Dermis microvascular lymphatic vessel endothelial cell (primary cell): ENCODE measurements around the gene PSMG3. TPM values are rescaled to one million over a fixed set of nuclear protein-coding genes. Genes with fewer than 3 reads are reported as not detected.

Experiments
- DNase-seq, 2 donors: peaks; one replicate each; pipeline versions ENCODE4 v3.0.0 to v3.0.0-alpha.2; 2010; ENCODE audit warnings: low read depth in 2 of 2
- total RNA-seq: library from RNA; depleted of rRNA; stranded (reverse); fragments of >200 nt; gene quantifications from 2 replicates; pipeline ENCODE4 v1.2.1, GENCODE V29; 2014

The PSMG3 gene
- total RNA-seq, 1 donor from 2014 or later: 16.0 TPM

DNA sequence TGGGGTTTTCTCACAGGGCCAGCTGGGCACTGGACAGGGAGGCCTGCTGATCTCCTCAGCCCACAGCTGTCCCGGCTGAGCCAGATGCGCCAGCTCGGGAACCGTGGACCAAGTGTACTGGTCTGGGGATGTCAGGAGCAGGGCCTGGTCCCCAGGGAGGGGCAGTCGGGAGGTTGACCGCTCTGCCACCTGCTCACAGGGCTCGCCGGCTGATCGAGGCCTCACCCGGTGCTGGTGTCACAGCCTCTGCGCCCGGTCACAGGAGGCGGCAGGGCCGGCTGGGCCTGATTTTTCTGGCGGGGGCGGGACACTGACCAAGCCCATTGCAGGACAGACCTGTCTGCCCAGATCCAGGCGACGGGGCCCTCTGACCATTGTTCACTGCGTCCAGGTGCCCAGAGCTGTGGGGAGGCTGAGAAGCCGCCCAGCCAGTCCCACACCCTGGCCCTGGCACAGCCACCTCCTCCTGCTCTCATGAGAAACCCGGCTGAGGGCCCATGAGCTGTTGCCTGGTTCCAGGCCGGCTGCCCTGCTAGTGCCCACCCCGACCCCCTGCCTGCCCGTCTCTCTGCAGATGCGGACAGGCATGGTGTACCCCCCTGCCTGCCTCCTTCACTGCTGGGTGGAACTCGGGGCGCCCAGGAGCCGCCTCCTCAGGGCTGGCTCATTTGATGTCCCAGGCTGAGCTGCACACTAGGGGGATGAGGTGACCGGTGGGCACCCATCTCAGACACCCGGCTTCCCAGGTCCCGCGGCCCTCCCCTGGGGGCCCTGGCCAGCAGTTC is 10.8 kb downstream of the PSMG3 start:
- no peak for DNase-seq

DNA sequence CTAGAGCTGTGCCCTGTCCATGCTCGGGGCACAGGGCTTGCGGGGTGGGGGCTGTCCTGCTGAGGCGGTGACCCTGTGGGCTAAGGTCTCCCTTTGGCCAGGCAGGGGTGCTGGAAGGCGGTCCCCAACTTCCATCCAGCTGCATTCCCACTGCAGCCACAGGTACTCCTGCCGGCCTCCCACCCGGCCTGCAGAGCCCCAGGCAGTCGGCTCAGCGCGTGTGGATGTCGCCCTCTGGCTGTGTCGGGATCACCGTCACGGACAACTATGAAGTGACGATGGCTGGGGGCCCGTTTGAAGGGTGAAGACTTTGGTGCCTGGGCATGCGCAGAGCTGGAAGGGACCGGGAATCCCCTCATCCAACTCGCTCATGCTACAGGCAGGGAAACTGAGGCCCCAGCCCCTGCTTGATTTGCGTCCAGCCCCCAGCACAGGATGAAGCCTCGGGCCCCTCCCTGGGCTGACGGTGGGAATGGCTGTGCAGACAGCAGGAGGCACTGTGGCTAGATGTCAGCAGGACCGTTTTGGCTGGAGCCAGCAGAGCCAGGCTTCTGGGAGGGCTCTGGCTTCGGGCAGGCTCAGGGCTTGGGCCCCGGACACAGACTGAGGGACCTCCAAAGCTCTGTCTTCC is 11.5 kb downstream of the PSMG3 start:
- peak in 1 of 2 donors; percentile 49 for DNase-seq

DNA sequence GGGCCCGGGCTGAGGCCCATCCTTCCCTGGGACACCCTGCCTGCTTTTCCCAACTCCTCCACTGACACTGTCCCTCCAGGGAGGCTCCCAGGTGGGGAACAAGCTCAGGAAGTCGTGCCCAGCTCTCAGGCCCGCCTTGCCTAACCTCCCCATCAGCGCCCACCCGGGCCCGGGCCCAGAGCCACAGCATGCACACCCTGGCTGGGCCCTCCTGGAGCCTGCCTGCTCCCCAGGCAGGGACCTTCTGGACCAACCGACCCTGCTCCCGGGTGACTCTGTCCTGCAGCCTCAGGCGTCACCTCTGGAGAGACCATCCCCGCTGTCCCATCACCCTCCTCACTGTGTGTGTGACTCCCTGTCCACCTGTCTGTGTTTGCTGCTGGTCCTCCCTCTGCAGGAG is 12.1 kb downstream of the PSMG3 start:
- no peak for DNase-seq

DNA sequence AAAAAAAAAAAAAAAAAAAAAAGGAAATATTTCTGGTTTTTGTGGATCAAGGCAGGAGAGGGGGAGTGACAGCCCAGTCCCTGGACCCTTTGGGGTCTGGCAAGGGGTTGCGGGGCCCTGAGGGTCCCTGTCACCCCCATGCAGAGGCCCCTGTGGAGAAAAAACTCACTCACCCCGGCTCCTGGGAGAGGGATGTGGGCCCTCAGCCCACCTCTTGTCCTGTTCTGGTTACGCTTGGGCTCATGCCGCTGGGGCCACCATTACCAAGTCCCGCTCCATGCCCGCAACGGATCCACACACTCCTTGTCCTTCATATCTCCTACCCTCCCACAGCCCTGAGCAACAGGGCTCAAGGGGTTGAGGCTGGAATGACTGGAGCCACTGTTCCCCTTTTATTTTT is 12.8 kb downstream of the PSMG3 start:
- no peak for DNase-seq

DNA sequence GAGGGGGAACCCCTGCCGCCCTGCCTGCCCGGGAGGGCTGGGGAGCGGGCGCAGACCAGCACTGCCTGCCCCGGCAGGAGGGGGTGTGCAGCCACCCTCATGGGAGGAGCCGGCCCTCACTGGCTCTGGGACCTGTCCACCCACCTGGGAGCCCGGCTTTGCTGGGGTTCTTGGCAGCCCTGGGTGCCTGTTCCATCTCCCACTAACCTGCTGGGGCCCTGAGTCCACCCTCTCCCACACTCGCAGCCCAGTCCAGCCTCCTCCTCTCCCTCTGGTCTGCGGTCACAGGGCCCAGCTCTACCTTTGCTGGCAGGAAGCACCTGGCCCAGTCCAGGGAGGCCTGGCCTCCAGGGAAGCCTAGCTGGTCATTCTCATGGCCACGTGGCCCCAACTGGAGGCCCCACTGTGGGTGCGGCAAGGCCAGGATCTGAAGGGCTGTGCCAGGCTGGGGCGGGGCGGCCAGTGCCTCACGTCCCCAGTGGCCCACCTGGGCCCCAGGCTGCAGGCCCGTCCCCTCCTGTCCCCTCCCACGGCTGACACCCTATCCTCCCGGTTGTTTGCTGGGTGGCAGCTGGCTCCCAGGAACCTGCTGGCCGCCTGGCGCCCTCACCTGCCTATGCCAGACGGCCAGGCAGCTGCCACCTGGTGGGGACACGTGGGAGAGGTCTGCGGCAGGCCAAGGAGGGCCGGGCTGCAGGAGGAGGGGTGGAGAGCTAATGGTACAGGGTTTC is 13.9 kb downstream of the PSMG3 start, which contains the start of gene TMEM184A:
TSS of gene TMEM184A (minus strand) at position 393 of the 731 bp plus-strand sequence. CDS start 721 bp downstream, outside the sequence.
- peak in 1 of 2 donors; percentile 39 for DNase-seq

DNA sequence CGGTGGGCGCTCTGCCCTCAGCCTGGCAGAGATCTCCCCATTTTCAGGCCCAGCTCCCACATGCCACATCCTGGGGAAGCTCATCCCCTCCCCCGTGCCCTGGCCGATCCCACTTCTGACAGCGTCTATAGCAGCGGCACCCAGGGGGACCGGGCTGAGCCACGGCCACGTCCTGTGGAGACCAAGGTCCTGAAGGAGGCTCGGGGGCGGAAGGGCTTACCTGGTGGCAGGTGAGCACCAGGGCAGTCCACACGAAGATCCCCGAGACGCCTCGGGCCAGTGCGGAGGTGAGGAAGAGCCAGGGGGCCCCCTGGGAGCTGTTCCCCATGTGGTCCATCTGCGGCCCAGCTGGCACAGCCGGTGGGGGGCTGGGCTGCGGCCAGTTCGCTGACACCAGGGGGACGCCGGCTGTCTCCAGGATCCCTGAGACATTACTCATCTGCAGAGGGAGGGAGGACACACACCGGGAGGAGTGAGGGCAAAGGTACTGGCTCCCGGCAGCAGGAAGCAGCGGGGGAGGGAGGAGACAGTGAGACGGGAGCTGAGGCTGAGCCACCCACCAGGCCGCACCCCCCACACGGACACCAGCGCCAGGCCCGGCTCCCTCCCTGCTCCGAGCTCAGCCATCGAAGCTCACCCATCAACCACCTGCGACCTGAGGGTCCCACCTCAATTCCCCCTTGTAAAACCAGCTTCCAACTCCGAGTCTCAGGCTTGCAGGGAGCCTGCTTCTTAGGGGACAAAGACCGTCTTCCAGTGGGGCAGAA is 14.6 kb downstream of the PSMG3 start:
- DNase-seq: peak in 1 of 2 donors; percentile 64

DNA sequence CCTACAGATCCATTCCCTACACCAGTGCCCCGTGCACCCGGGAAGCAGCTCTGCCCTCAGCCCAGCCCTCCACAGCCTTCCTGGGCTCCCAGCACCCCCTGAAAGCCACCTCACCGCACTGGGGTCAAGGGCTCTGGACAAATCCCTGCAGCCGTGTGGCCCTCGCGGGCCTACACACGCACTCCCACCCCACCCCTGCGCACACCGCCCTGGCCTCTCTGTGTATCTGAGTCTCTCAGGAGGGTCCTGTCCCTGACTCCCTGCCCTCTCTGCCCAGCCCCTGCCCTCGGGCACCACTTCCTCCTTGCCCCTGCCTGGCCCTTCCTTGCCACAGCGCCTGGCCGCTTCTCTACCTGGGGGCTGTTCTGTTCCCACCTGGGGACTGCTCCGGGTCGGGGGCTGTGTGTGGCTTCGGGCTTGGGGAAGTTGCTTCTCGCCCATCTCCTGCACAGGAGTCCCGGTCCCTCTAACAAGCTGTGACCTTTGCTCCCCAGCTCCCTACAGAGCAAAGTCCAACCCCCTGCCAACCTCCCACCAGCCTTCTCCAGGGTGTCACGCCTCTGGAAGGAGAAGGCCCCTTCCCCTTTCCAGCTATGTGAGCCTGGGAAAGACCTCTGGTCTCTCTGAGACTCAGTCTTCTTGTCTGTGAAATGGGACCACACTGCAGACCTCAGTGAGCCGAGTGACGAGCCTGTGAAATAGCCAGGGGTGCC is 15.3 kb downstream of the PSMG3 start:
- DNase-seq: no peak

GRCh38 chr7:1553512-1554210 is 16.2 kb downstream of the PSMG3 start:
- DNase-seq: no peak

DNA sequence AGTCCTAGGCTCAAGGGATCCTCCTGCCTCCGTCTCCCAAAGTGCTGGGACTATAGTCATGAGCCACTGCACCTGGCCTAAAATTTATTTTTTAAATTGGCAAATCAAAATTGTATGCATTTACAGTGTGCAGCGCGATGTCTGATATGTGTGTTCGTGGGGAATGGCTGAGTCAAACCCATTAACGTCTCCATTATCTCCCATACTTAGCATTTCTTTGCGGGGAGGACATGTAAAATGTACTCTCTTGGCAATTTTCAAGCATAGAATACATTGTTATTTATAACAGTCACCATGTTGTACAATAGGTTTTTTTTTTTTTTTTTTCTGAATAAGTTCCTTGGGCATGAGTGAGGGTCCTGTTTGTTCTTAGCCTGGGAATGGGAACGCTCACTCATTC is 17.6 kb downstream of the PSMG3 start:
- DNase-seq: no peak

DNA sequence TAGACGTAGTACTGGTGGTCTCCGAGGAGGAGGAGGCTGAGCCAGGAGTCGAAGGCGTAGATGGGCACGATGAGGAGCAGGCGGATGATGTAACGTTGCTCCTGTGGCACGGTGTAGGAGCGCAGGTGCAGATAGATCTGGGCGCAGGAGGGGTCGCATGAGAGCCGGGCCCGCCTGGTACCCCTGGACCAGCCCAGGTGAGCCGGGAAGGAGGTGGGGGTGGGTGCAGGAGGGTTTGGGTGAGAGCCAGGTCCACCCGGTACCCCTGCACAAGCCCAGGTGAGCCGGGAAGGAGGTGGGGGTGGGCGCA is 19.0 kb downstream of the PSMG3 start:
- DNase-seq: no peak

DNA sequence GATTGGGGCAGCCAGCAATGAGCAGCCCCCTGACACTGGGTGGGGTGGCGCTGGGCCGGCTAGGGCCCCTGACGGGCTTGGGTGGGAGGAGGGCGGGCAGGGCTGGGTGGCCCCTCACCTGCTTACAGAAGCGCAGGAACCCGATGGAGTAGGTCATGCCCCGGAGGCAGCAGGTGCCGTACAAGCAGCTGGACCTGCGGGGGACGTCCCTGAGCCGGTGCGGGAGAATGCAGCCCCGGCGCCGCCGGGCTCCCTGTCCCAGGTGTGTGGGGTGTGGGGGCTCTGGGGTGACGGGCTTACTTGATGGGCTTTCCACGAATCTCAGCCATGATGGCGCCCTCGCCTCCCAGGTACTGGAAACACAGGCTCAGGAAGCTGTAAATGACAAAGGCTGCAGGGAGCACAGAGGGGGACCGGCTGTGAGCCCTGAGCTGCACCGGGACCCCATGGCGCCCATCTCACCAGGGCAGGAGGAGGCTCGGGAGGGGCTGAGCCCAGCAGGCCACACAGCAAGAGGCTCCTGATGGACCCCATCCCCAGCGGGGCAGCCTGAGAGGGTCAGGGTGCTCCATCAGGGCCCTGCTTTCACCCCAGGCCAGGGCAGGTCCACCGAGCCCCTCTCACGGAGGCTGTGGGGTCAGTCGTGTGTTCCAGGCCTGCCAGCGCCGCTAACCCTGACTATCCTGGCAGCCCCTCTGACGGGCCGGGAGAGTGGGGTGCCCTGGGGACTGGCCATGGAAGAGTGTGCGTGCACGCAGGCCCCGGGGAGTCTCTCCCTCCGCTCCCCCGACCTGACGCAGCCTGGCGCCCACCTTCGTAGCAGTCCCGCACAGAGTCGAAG is 19.6 kb downstream of the PSMG3 start:
- DNase-seq: no peak

GRCh38 chr7:1549357-1550004 is 20.4 kb downstream of the PSMG3 start:
- DNase-seq: no peak

DNA sequence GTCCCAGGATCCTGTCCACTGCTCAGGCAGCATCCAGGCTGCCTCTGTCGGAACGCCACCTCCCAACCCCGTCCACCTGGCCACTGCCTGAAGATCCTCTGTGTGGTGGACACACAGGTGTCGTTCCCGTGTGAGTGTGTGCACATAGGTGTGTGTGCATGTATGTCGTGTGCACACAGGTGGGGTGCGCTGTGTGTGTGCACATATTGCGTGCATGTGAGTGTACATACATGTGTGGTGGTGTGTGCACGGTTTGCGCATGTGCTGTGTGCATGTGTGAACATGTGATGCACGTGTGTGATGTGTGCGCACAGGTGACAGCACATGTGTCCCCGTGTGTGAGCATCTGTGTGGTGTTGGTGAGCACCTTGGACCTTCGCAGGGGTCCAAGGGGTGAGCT is 20.9 kb downstream of the PSMG3 start:
- DNase-seq: no peak

DNA sequence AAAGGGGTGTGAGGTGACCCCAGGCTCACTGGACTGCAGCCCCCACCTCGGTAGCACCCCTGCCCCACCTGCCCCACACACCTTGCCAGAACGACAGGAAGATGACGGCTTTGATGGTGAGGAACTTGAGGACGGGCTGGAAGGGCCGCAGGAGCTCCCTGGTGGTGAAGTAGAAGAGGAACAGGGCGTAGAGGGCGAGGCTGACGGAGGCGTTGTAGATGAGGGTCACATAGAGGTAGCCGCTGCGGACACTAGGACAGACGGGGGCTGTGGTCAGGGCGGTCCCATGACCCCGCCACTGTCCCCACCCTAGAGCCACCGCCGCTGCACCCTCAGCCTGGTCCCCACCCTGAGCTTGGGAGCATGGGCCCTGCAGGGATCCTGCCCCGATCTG is 21.4 kb downstream of the PSMG3 start:
- DNase-seq: peak in 1 of 2 donors; percentile 36

DNA sequence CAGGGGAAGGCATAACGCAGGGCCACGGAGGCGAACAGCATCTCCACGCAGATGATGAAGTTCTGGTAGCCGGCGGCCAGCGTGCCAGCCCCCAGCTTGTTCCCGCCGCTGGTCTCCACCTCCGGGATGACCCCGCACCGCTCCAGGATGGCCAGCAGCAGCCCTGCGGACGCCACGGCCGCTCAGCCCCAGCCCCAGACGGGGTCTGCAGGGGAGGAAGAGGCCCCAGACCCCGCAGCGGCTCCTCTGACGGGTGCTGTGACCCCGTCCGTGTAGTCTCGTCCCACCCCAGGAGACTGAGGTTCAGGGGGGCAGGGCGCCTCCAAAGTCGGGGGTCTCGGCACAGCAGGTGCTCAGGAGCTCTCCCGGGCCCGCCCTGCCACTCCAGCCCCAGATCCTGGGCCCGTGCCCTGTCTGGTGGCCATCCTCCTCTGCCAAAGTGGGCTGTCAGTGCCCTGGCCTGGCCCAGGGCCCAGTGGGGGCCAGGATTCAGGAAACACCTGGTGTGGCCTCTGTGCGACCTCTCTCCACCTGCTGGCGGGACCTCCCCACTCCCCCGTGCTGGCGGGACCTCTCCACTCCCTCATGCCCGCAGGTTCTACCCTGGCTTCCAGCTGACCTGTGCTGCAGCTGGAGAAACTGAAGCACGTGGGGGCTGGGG is 21.9 kb downstream of the PSMG3 start:
- DNase-seq: no peak

- no peak for DNase-seq
These were observed 22.7 kb downstream of the PSMG3 start for GRCh38 chr7:1546909-1547776.

GRCh38 chr7:1546274-1546908 is 23.4 kb downstream of the PSMG3 start:
- no peak for DNase-seq
